CD8-positive, alpha-beta memory T cell (primary cell): ENCODE results near the gene PRRC2C. TPM values are rescaled to one million over a fixed set of nuclear protein-coding genes. Genes with fewer than 3 reads are reported as not detected.
"Not testable (repeated sequence)": the region's sequence is repeated elsewhere in the genome, so short reads cannot be mapped to it uniquely, and the experiment has no call there.

ENCODE experiments used
- CTCF ChIA-PET: fragments of 350-600 bp; sonication (Branson Sonifier 250); formaldehyde crosslinking; loops from one replicate; lab custom pipeline; 2021; ENCODE audit warnings: antibody characterized with exemption; lab: Charles Lee
- POLR2A ChIA-PET: fragments of 350-600 bp; sonication (Branson Sonifier 250); formaldehyde crosslinking; loops from one replicate; lab custom pipeline; 2021; ENCODE audit warnings: antibody characterized with exemption; lab: Charles Lee
- DNase-seq, 5 donors: peaks; one replicate each; pipeline versions ENCODE4 v3.0.0 to v3.0.0-alpha.2; 2020 to 2022; ENCODE audit warnings: mixed read lengths in 1 of 5
- H3K27ac ChIP-seq: one replicate; pipeline ENCODE4 v1.7.0; 2013; ENCODE audit warnings: low read depth, mild to moderate bottlenecking, low read length, moderate library complexity
- H3K27me3 ChIP-seq: 2 replicates; pipeline ENCODE4 v1.7.0; 2013; ENCODE audit warnings: low read length, mild to moderate bottlenecking; ENCODE audit not compliant: insufficient read depth, poor library complexity, severe bottlenecking
- H3K36me3 ChIP-seq: 2 replicates; pipeline ENCODE4 v1.7.0; 2013; ENCODE audit warnings: mild to moderate bottlenecking, low read length, moderate library complexity; ENCODE audit not compliant: insufficient read depth
- H3K4me1 ChIP-seq: 2 replicates; pipeline ENCODE4 v1.7.0; 2013; ENCODE audit warnings: mild to moderate bottlenecking, low read length, moderate library complexity; ENCODE audit not compliant: insufficient read depth
- H3K4me3 ChIP-seq: 2 replicates; pipeline ENCODE4 v1.7.0; 2013; ENCODE audit warnings: mild to moderate bottlenecking, low read length
- H3K9me3 ChIP-seq: 2 replicates; pipeline ENCODE4 v1.7.0; 2013; ENCODE audit warnings: mild to moderate bottlenecking, low read length
- H3K27ac Mint-ChIP-seq, 8 donors: one replicate each; pipeline ENCODE4 v1.8.0; 2020 to 2021; ENCODE audit warnings: mixed read lengths in 8 of 8, mild to moderate bottlenecking in 6 of 8, inconsistent platforms in 3 of 8, moderate library complexity in 3 of 8
- H3K27me3 Mint-ChIP-seq, 2 donors: one replicate each; pipeline ENCODE4 v1.8.0; 2020 to 2021; ENCODE audit warnings: mixed read lengths in 2 of 2, mild to moderate bottlenecking in 1 of 2, moderate library complexity in 1 of 2
- H3K36me3 Mint-ChIP-seq, 3 donors: one replicate each; pipeline ENCODE4 v1.8.0; 2020 to 2021; ENCODE audit warnings: mixed read lengths in 3 of 3, inconsistent platforms in 1 of 3, mild to moderate bottlenecking in 1 of 3
- H3K4me1 Mint-ChIP-seq, 3 donors: one replicate each; pipeline ENCODE4 v1.8.0; 2020 to 2021; ENCODE audit warnings: mixed read lengths in 3 of 3, inconsistent platforms in 1 of 3, mild to moderate bottlenecking in 1 of 3
- H3K4me3 Mint-ChIP-seq, 7 donors: one replicate each; pipeline ENCODE4 v1.8.0; 2020 to 2021; ENCODE audit warnings: mixed read lengths in 7 of 7, mild to moderate bottlenecking in 6 of 7, moderate library complexity in 4 of 7, inconsistent platforms in 2 of 7
- H3K9me3 Mint-ChIP-seq, 5 donors: one replicate each; pipeline ENCODE4 v1.8.0; 2020 to 2022; ENCODE audit warnings: mixed read lengths in 5 of 5, mild to moderate bottlenecking in 3 of 5, moderate library complexity in 2 of 5, inconsistent platforms in 1 of 5
- polyA plus RNA-seq: library from polyadenylated mRNA; unstranded; fragments of 300-500 nt; fragmentation: Illumina TruSeq; gene quantifications from one replicate; pipeline ENCODE4 v1.2.3, GENCODE V29; 2021
- total RNA-seq, 2 experiments: library from RNA; stranded (reverse); gene quantifications; one replicate each; pipeline ENCODE4 v1.2.3, GENCODE V29; 2021

The PRRC2C gene
- 100 to 1,000 TPM; 262 to 275 TPM for total RNA-seq
- polyA plus RNA-seq = 106 TPM

DNA sequence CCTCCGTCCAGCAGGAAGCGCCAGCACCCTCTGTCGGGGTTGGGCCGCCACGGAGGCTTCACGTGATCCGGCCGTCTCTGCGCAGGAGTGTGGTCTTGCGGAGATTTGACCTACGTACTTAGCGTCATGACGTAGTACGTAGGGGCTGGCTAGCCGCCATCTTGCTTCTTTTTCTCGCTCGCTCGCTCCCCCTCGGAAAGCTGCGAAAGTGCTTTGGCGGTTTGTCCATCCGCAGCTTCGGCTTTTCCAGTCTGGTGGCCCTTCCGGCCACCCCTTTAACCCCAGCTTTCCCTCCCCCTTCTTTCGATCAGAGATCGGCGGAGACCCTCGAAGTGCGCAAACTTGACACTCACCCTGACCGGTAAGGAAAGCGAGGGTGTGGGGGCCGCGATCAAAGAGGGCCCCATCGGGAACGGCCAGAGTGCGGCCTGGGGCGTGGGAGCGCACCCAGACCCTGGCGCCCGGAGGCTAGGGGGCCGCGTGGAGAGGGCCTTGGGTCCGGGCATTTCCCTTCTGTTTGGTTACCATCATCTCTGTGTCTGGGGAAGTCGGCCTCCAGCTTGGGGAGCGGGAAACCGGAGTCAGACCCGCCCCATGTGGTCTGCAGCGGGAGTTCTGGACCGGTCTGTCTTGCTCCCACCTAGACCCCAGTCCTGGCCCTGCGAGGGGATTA is at the start of gene PRRC2C:
TSS of gene PRRC2C (plus strand) at position 156 of the 673 bp plus-strand sequence. CDS start 26,559 bp downstream, outside the sequence.
- CTCF ChIA-PET = interaction anchor here (0.8 to 2.5 kb wide), 20 partner anchors 8 to 496 kb away, joined by 3 to 11 read pairs (median 4); partner anchors contain the start of genes FMO4 and VAMP4
- peaks cover 48 to 53% (median 50%) of the 10 kb centered on the region in 3 donors for H3K4me1 Mint-ChIP-seq
- Histone ChIP-seq H3K4me3 (peak within 1 kb of the TSS; percentile 98), H3K27ac (peak within 1 kb of the TSS; percentile 100), H3K9me3 (no peaks in the 10 kb centered on the region), H3K36me3 (no peaks in the 10 kb centered on the region), H3K27me3 (no peaks in the 10 kb centered on the region), H3K4me1 (peaks cover 51% of the 10 kb centered on the region)
- peak within 1 kb of the TSS; percentile 95 to 100 (median 98) for H3K27ac Mint-ChIP-seq
- H3K36me3 Mint-ChIP-seq = peaks cover 0 to 33% (median 7%) of the 10 kb centered on the region in 3 donors
- DNase-seq = peak; percentile 90 to 97 (median 93)
- POLR2A ChIA-PET = interaction anchor here (0.6 to 1.3 kb wide), 6 partner anchors 9 to 1410 kb away, joined by 3 to 4 read pairs (median 4); partner anchors contain the start of genes FMO4, METTL13 and VAMP4
- H3K4me3 Mint-ChIP-seq = peak within 1 kb of the TSS; percentile 88 to 99 (median 93)
- H3K27me3 Mint-ChIP-seq = peaks cover 0 to 6% of the 10 kb centered on the region in 2 donors
- H3K9me3 Mint-ChIP-seq = peaks cover 0 to 3% (median 0%) of the 10 kb centered on the region in 5 donors

DNA sequence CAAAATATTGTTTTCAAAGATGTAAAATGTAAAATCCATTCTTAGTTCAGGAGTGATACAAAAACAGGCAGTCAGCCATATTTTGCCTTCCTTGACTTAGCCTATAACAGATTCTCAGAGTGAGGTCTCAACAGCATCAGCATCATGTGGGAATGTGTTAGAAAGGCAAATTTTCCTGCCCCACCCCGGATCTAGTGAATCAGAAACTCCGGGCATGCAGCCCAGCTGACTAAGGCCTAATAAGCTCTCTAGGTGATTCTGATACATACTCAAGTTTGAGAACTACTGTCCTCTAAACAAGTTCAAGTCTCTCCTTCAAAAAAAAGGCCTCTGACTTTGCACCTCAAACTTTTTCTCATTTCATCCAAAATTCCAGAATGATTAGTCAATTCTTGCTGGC is 46.9 kb upstream of the PRRC2C start:
- ChIA-PET POLR2A (no interaction called here), CTCF (no interaction called here)
- no peak overlapping the region for H3K27ac ChIP-seq
- Mint-ChIP-seq H3K27ac (no peak overlapping the region), H3K27me3 (peaks cover 0 to 7% of the 10 kb centered on the region in 2 donors), H3K9me3 (no peaks in the 10 kb centered on the region), H3K36me3 (no peaks in the 10 kb centered on the region), H3K4me3 (no peak overlapping the region), H3K4me1 (peaks cover 3 to 11% (median 7%) of the 10 kb centered on the region in 3 donors)
- no peaks in the 10 kb centered on the region for H3K9me3 ChIP-seq
- no peaks in the 10 kb centered on the region for H3K36me3 ChIP-seq
- H3K4me3 ChIP-seq = no peak overlapping the region
- peaks cover 7% of the 10 kb centered on the region for H3K4me1 ChIP-seq
- no peak for DNase-seq
- no peaks in the 10 kb centered on the region for H3K27me3 ChIP-seq

DNA sequence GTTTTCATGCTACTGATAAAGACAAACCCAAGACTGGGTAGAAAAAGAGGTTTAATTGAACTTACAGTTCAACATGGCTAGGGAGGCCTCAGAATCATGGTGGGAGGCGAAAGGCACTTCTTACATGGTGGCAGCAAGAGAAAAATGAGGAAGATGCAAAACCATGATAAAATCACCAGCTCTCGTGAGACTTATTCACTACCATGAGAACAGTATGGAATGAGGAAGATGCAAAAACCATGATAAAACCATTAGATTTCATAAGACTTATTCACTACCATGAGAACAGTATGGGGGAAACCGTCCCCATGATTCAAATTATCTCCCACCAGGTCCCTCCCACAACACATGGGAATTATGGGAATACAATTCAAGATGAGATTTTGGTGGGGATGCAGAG is 45.1 kb upstream of the PRRC2C start:
- H3K9me3 ChIP-seq, H3K27me3 ChIP-seq, H3K36me3 Mint-ChIP-seq, H3K9me3 Mint-ChIP-seq, DNase-seq, H3K27ac ChIP-seq, H3K4me1 ChIP-seq, POLR2A ChIA-PET, H3K27ac Mint-ChIP-seq, H3K4me1 Mint-ChIP-seq, H3K36me3 ChIP-seq, H3K4me3 ChIP-seq, H3K27me3 Mint-ChIP-seq, H3K4me3 Mint-ChIP-seq, CTCF ChIA-PET: not testable (repeated sequence)

DNA sequence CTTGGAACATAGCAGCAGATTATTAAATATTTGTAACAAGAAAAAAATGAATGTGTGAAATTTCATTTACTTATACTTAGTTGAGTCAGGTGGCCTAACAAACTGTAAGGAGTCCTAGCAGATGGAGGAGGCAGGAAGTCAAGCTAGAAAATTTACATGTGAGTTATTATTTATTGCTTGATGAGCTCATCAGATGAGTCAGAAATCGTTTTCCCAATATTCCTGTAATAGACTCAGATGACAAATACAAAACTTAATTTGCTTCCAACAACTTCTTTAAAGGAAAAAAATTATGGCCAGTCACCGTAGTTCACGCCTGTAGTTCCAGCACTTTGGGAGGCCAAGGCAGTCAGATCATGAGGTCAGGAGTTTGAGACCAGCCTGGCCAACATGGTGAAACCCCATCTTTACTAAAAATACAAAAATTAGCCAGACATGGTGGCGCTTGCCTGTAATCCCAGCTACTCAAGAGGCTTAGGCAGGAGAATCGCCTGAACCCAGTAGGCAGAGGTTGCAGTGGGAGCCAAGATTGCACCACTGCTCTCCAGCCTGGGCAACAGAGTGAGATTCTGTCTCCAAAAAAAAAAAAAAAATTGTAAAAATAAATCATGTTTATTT is 43.9 kb upstream of the PRRC2C start:
- H3K4me3 Mint-ChIP-seq, CTCF ChIA-PET, H3K9me3 ChIP-seq, H3K27ac Mint-ChIP-seq, H3K4me1 Mint-ChIP-seq, H3K36me3 ChIP-seq, H3K9me3 Mint-ChIP-seq, H3K36me3 Mint-ChIP-seq, DNase-seq, POLR2A ChIA-PET, H3K27me3 Mint-ChIP-seq, H3K27ac ChIP-seq, H3K4me1 ChIP-seq, H3K27me3 ChIP-seq, H3K4me3 ChIP-seq: not testable (repeated sequence)

DNA sequence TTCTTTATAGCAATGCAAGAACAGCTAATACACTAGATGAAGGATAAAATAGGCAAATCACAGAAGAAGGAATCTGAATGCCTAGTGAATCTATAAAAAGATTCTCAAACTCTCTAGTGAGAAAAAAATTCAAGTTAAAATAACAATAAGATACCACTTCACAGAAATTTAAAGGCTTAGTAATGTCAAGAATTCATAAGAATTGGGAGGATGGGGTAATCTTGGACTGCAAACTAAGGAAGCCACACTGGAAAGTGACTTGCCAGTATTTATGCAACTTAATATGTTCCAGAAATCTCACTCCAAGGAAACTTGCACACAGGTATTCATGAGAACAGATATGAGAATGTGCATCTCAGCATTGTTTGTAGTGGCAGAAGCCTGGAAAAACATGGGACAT is 38.9 kb upstream of the PRRC2C start:
- DNase-seq = no peak
- POLR2A ChIA-PET = no interaction called here
- Mint-ChIP-seq H3K36me3 (no peaks in the 10 kb centered on the region), H3K4me1 (no peaks in the 10 kb centered on the region), H3K9me3 (no peaks in the 10 kb centered on the region), H3K27me3 (no peaks in the 10 kb centered on the region), H3K4me3 (no peak overlapping the region), H3K27ac (no peak overlapping the region)
- H3K4me1 ChIP-seq = no peaks in the 10 kb centered on the region
- H3K36me3 ChIP-seq = no peaks in the 10 kb centered on the region
- no peak overlapping the region for H3K27ac ChIP-seq
- CTCF ChIA-PET = no interaction called here
- H3K4me3 ChIP-seq = no peak overlapping the region
- H3K27me3 ChIP-seq = no peaks in the 10 kb centered on the region
- H3K9me3 ChIP-seq = no peaks in the 10 kb centered on the region

DNA sequence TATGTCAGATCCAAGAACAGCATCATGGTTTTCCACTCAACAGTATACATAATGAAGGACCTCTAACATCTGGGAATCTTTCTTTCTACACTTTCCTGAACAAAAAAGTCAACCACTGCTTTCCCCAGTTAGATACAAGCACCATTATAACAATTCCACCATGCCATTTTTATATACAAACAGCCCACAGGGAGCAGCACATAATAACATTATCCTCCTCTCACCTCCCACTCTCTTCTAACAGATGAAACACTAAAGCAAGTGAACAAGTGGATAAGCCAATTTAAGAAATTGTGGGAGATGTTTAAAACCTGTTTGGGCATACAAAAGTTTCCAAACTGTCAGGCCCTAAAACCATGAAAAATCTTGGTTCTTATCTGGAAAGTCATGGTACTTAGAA is 29.4 kb upstream of the PRRC2C start:
- no peaks in the 10 kb centered on the region for H3K27me3 ChIP-seq
- ChIA-PET POLR2A (no interaction called here), CTCF (no interaction called here)
- Mint-ChIP-seq H3K4me1 (no peaks in the 10 kb centered on the region), H3K27ac (peak overlapping the region in 1 of 8 donors; percentile 38), H3K9me3 (peaks cover 6 to 20% (median 12%) of the 10 kb centered on the region in 5 donors), H3K4me3 (no peak overlapping the region), H3K36me3 (peaks cover 0 to 4% (median 0%) of the 10 kb centered on the region in 3 donors), H3K27me3 (peaks cover 17 to 37% of the 10 kb centered on the region in 2 donors)
- H3K36me3 ChIP-seq = no peaks in the 10 kb centered on the region
- no peak for DNase-seq
- no peak overlapping the region for H3K27ac ChIP-seq
- H3K4me1 ChIP-seq = no peaks in the 10 kb centered on the region
- H3K9me3 ChIP-seq = no peaks in the 10 kb centered on the region
- H3K4me3 ChIP-seq = no peak overlapping the region

DNA sequence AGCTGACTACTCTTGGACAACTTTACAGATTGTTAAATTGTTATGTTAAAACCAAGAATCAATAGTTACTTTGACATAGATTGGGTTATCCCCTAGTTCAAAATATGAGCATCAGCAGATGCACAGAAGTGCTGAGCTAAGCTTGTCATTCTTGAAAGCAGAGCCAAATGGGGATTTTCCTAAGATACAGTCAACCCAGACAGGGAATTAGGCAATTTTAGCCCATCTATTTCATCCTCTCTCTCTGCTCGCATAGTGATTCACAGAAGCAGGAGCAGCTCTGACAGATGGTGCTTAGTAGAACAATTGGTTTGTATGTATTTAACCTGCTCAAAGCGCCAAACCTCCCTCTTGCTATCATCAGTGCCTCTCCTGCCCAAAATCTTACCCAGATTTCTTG is 27.9 kb upstream of the PRRC2C start:
- no peak for DNase-seq
- Mint-ChIP-seq H3K9me3 (peaks cover 3 to 11% (median 5%) of the 10 kb centered on the region in 5 donors), H3K27ac (no peak overlapping the region), H3K4me1 (no peaks in the 10 kb centered on the region), H3K36me3 (peaks cover 0 to 4% (median 0%) of the 10 kb centered on the region in 3 donors), H3K4me3 (no peak overlapping the region), H3K27me3 (peaks cover 17 to 28% of the 10 kb centered on the region in 2 donors)
- Histone ChIP-seq H3K4me3 (no peak overlapping the region), H3K27me3 (no peaks in the 10 kb centered on the region), H3K9me3 (no peaks in the 10 kb centered on the region), H3K4me1 (no peaks in the 10 kb centered on the region), H3K27ac (no peak overlapping the region), H3K36me3 (no peaks in the 10 kb centered on the region)
- ChIA-PET POLR2A (no interaction called here), CTCF (no interaction called here)

DNA sequence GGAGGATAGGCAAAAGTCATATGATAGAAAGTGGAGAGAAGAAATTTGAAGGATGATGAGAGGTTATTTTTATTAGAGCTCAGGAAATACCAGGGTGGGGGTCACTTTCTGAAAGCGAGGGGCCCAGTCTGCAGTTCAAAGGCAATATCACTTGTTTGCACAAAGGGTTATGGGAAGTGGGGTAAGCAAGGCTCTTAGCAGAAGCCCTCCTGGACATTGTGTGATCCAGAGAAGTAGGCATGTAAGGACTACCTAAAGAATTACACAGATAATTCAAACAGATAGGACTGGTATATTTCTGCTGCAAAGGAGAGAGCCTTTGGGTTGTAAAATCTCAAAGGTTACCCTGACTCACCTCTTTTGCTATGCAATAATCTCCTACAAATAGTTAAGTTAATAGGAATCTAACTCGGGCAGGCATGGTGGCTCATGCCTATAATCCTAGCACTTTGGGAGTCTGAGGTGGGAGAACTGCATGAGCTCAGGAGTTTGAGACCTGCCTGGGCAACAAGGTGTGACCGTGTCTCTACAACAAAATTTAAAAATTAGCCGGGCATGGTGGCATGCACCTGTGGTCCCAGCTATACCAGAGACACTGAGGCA is 25.2 kb upstream of the PRRC2C start:
- Mint-ChIP-seq H3K27me3 (peaks cover 9 to 21% of the 10 kb centered on the region in 2 donors), H3K9me3 (peaks cover 0 to 2% (median 0%) of the 10 kb centered on the region in 5 donors), H3K36me3 (no peaks in the 10 kb centered on the region), H3K4me3 (no peak overlapping the region), H3K4me1 (no peaks in the 10 kb centered on the region), H3K27ac (no peak overlapping the region)
- no peak for DNase-seq
- POLR2A ChIA-PET = no interaction called here
- Histone ChIP-seq H3K9me3 (no peaks in the 10 kb centered on the region), H3K4me1 (no peaks in the 10 kb centered on the region), H3K4me3 (no peak overlapping the region), H3K36me3 (no peaks in the 10 kb centered on the region), H3K27ac (no peak overlapping the region), H3K27me3 (no peaks in the 10 kb centered on the region)
- CTCF ChIA-PET = no interaction called here
